Measurements from ENCODE around the gene LMNB1.

DNA sequence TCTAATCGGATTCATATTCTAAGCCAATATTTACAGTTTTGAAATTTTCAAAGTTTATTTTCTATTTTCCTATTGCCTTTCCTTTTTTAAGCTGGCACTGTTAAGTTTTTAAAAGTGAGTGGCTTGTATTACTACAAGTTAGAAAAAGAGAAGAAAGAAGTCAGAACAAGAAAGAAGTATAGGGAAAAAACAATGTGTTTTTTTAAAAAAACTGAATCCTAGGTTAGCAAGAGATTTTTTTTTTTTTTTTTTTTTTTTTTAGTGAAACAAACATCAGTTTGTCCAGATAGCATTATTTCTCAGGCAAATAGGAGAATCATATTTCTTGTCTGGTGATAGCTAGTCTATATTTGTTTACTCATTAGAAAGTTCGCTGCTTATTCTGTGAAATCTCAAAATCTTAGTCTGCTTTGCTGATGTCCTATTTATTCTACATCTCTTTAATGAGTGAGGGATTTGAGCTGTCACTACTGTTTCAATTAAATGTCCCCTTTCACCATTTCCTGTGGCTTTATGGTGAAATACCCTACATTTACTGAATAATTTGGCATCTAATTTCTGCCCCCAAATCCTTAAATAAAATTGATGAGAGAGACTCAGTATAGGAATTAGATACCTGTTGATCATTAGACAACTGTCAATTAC is 19.1 kb upstream of the LMNB1 start:
- no peak for TF ChIP-seq CTCF (IDR thresholded peaks at IDR 0.05)
- TF ChIP-seq EP300 (IDR thresholded peaks at IDR 0.05): no peak
- TF ChIP-seq POLR2A (IDR thresholded peaks at IDR 0.05): no peak

All from upper lobe of left lung (tissue), 4 donors.